GM12878 (cell line): ENCODE data around the gene IQCK. TPM values are rescaled to one million over a fixed set of nuclear protein-coding genes. Genes with fewer than 3 reads are reported as not detected.

ENCODE experiments used
- ATAC-seq: fragments of 200-7000 bp; cut with Tn5 transposase; 3 replicates; pipeline ENCODE4 v1.9.1; 2020; ENCODE audit warnings: mild to moderate bottlenecking, moderate library complexity
- BruUV-seq: library from RNA; stranded (reverse); fragments of 400-500 nt; replicated peaks from 2 replicates; lab custom pipeline; 2021; lab: Mats Ljungman, UMichigan
- CTCF ChIA-PET: fragments of 300-600 bp; sonication (Branson Sonifier 250); formaldehyde crosslinking; extraction: SDS; loops from one replicate; lab custom pipeline; 2021; ENCODE audit warnings: inconsistent platforms; lab: Yijun Ruan, JAX
- POLR2A ChIA-PET: fragments of 350-600 bp; formaldehyde crosslinking; extraction: SDS; loops from one replicate; lab custom pipeline; 2021; ENCODE audit warnings: inconsistent platforms; lab: Charles Lee
- RAD21 ChIA-PET: fragments of 300-600 bp; sonication (Branson Sonifier 250); formaldehyde crosslinking; loops from one replicate; lab custom pipeline; 2023; ENCODE audit warnings: antibody characterized with exemption; ENCODE audit not compliant: unreplicated experiment; lab: Charles Lee
- SMC1A ChIA-PET: fragments of 300-600 bp; sonication (Branson Sonifier 250); formaldehyde crosslinking; loops from one replicate; lab custom pipeline; 2023; ENCODE audit not compliant: unreplicated experiment, uncharacterized antibody; lab: Charles Lee
- DNase-seq: peaks from one replicate; pipeline ENCODE4 v3.0.0-alpha.2; 2011; ENCODE audit warnings: low read depth, low spot score
- FAIRE-seq: peaks from 3 replicates; lab custom pipeline; 2011; peaks lifted over from hg19 to GRCh38; lab: Jason Lieb, UNC
- H2AFZ ChIP-seq: 2 replicates; pipeline ENCODE4 v1.6.0; 2011; ENCODE audit warnings: low read depth, low read length, control low read depth; ENCODE audit not compliant: control insufficient read depth
- H3K27ac ChIP-seq: 2 replicates; pipeline ENCODE4 v1.5.1; 2011; ENCODE audit warnings: control low read depth; ENCODE audit not compliant: control insufficient read depth, insufficient read depth
- H3K27me3 ChIP-seq, 2 experiments: replicated peaks in 1 of 2; 2 replicates each; pipeline versions ENCODE4 v1.6.0 to v1.6.1; 2011; ENCODE audit warnings: low read length in 1 of 2; ENCODE audit not compliant: control insufficient read depth in 2 of 2, insufficient read depth in 2 of 2
- H3K36me3 ChIP-seq, 2 experiments: 2 replicates each; pipeline ENCODE4 v1.5.1; 2011; ENCODE audit warnings: low read length in 1 of 2; ENCODE audit not compliant: control insufficient read depth in 2 of 2, insufficient read depth in 2 of 2
- H3K4me1 ChIP-seq: 2 replicates; pipeline ENCODE4 v1.6.1; 2011; ENCODE audit warnings: mild to moderate bottlenecking, low read length, moderate library complexity, mixed read lengths; ENCODE audit not compliant: control insufficient read depth, insufficient read depth
- H3K4me2 ChIP-seq: 2 replicates; pipeline ENCODE4 v1.6.0; 2011; ENCODE audit warnings: control low read depth; ENCODE audit not compliant: control insufficient read depth, insufficient read depth
- H3K4me3 ChIP-seq: fragments of 200-600 bp; sonication (generic); 2 replicates; pipeline ENCODE4 v1.5.1; 2016
- H3K79me2 ChIP-seq: 2 replicates; pipeline ENCODE4 v1.6.0; 2011; ENCODE audit warnings: low read length; ENCODE audit not compliant: control insufficient read depth, insufficient read depth
- H3K9ac ChIP-seq: 2 replicates; pipeline ENCODE4 v1.8.0; 2011; ENCODE audit warnings: low read length, control low read depth, mixed read lengths; ENCODE audit not compliant: control insufficient read depth, insufficient read depth
- H3K9me3 ChIP-seq: replicated peaks from 3 replicates; pipeline ENCODE4 v1.5.1; 2011; ENCODE audit warnings: mild to moderate bottlenecking, low read length; ENCODE audit not compliant: control insufficient read depth, insufficient read depth
- H4K20me1 ChIP-seq: 2 replicates; pipeline ENCODE4 v1.6.0; 2011; ENCODE audit not compliant: control insufficient read depth, insufficient read depth
- BCLAF1 ChIP-seq: fragments of 450-650 bp; IDR thresholded peaks from 2 replicates; pipeline ENCODE4 v1.6.1; 2017; ENCODE audit warnings: antibody characterized with exemption, mild to moderate bottlenecking, moderate library complexity
- CREB1 ChIP-seq: IDR thresholded peaks from 2 replicates; pipeline ENCODE4 v1.6.1; 2012; ENCODE audit warnings: low read depth, mild to moderate bottlenecking, inconsistent platforms
- CREM ChIP-seq: IDR thresholded peaks from 2 replicates; pipeline ENCODE4 v1.6.1; 2014; ENCODE audit warnings: antibody characterized with exemption, low read depth
- E2F8 ChIP-seq: fragments of 450-650 bp; IDR thresholded peaks from 2 replicates; pipeline ENCODE4 v1.6.1; 2018; ENCODE audit warnings: mild to moderate bottlenecking, low read depth, moderate library complexity; ENCODE audit not compliant: partially characterized antibody
- EED ChIP-seq: sonication (generic); IDR thresholded peaks from 2 replicates; pipeline ENCODE4 v1.6.1; 2016; ENCODE audit warnings: antibody characterized with exemption, low read depth
- EP300 ChIP-seq, 2 experiments: fragments of 150-350 bp in 1 of 2; IDR thresholded peaks; 2 replicates each; pipeline ENCODE4 v1.6.1; 2011 to 2012; ENCODE audit warnings: low read depth in 2 of 2, low read length in 2 of 2, borderline replicate concordance in 1 of 2, improper control_type of control experiment in 1 of 2, inconsistent platforms in 1 of 2; ENCODE audit not compliant: control insufficient read depth in 1 of 2
- ESRRA ChIP-seq: IDR thresholded peaks from 2 replicates; pipeline ENCODE4 v1.6.1; 2012; ENCODE audit warnings: mild to moderate bottlenecking, low read length, improper control_type of control experiment
- FOS ChIP-seq: IDR thresholded peaks from 3 replicates; pipeline ENCODE4 v1.6.1; 2011; ENCODE audit warnings: borderline replicate concordance; ENCODE audit not compliant: insufficient read length; ENCODE audit errors: extremely low read depth
- JUND ChIP-seq: IDR thresholded peaks from 2 replicates; pipeline ENCODE4 v1.6.1; 2012; ENCODE audit warnings: low read depth, mild to moderate bottlenecking, low read length, improper control_type of control experiment, moderate library complexity
- PRDM15 ChIP-seq: fragments of 450-650 bp; formaldehyde crosslinking; IDR thresholded peaks from 2 replicates; pipeline ENCODE4 v1.4.0; 2020; ENCODE audit warnings: mild to moderate bottlenecking, moderate library complexity
- RUNX3 ChIP-seq: IDR thresholded peaks from 2 replicates; pipeline ENCODE4 v1.6.1; 2012; ENCODE audit warnings: low read length, inconsistent platforms
- SUPT20H ChIP-seq: IDR thresholded peaks from 2 replicates; pipeline ENCODE4 v1.6.1; 2011; ENCODE audit warnings: low read depth, mild to moderate bottlenecking, low read length, moderate library complexity, borderline replicate concordance; ENCODE audit not compliant: control insufficient read depth
- ZBED1 ChIP-seq: IDR thresholded peaks from 2 replicates; pipeline ENCODE4 v1.6.1; 2016; ENCODE audit warnings: borderline replicate concordance
- ZNF384 ChIP-seq: IDR thresholded peaks from 2 replicates; pipeline ENCODE4 v1.6.1; 2012; ENCODE audit warnings: low read depth, mild to moderate bottlenecking, low read length, improper control_type of control experiment, borderline replicate concordance
- WGBS: methylation state at CpG from one replicate; pipeline ENCODE4 v1.1.6; 2016; ENCODE audit warnings: low lambda C conversion rate; ENCODE audit not compliant: insufficient replicate concordance, insufficient coverage; ENCODE audit errors: missing lambda C conversion rate; 5-methylcytosine and 5-hydroxymethylcytosine counted together
- in situ Hi-C: fragments of 300-500 bp; cut with MboI; formaldehyde crosslinking; loops from 9 replicates; pipeline ENCODE4 v1.14.3; 2018; ENCODE audit warnings: mixed read lengths
- intact Hi-C: fragments of 100-400 bp; cut with micrococcal nuclease; formaldehyde crosslinking; loops from one replicate; pipeline ENCODE4 v1.14.2; 2022; ENCODE audit not compliant: unreplicated experiment
- polyA plus RNA-seq, 11 experiments: library from polyadenylated mRNA; depleted of rRNA in 4 of 11; unstranded in 6 of 11; stranded (reverse) in 5 of 11; fragments of >200 nt; fragmentation: Nextera tagmentation in 4 of 11; fragmentation: Illumina TruSeq in 1 of 11; extraction: Ambion mirVana in 4 of 11; extraction: Trizol in 1 of 11; gene quantifications; 1 replicate in 1 of 11; 2 replicates in 10 of 11; pipeline versions ENCODE4 v1.2.1 to v1.2.3, GENCODE V29; 2011 to 2016; ENCODE audit warnings: inconsistent platforms in 2 of 11, missing spikeins in 2 of 11, low read depth in 1 of 11
- total RNA-seq, 4 experiments: library from RNA; depleted of rRNA in 3 of 4; stranded (reverse); fragments of >200 nt in 3 of 4; fragmentation: Illumina TruSeq in 1 of 4; extraction: Trizol in 1 of 4; gene quantifications; 2 replicates each; pipeline versions ENCODE4 v1.2.1 to v1.2.3, GENCODE V29; 2013 to 2021

The IQCK gene
- total and polyA plus RNA-seq, 10 of the 15 experiments (the other 5 are each of a cell fraction or from before 2014, with no cell fraction given): 1.0 to 4.2 (median 2.4) TPM

- Histone ChIP-seq H3K79me2 (no peaks in the 10 kb centered on the region), H3K27ac (no peak overlapping the region), H3K9me3 (no peaks in the 10 kb centered on the region), H3K9ac (no peak overlapping the region), H3K4me2 (no peak overlapping the region), H4K20me1 (no peaks in the 10 kb centered on the region), H3K4me3 (no peak overlapping the region), H3K27me3 (no peaks in the 10 kb centered on the region), H3K36me3 (no peaks in the 10 kb centered on the region), H2AFZ (no peak overlapping the region), H3K4me1 (no peaks in the 10 kb centered on the region)
- in situ Hi-C loops: no loop called here
- ChIA-PET CTCF (no interaction called here), POLR2A (no interaction called here), SMC1A (no interaction called here), RAD21 (no interaction called here)
- DNase-seq (no peak), FAIRE-seq (no peak), ATAC-seq (no peak)
- BruUV-seq: no TSS peak
- WGBS: 56% methylated on average over 17 of the region's 17 CpGs
- intact Hi-C loops: no loop called here
- TF ChIP-seq JUND (no peak), ESRRA (no peak), BCLAF1 (no peak), FOS (no peak), CREM (no peak), E2F8 (no peak), ZNF384 (no peak), EP300 (IDR thresholded peaks at IDR 0.05; ENCODE audit: borderline replicate concordance in 1 of 2, control insufficient read depth in 1 of 2, low read depth in 2 of 2, low read length in 2 of 2) (no peak), PRDM15 (CRISPR knock-in tag) (no peak), EED (no peak), SUPT20H (no peak), RUNX3 (no peak), ZBED1 (no peak), CREB1 (no peak)
Measured at GRCh38 chr16:19783363-19784182, 65.5 kb downstream of the IQCK start.
